ENCODE measurements around the gene CD4. TPM values are rescaled to one million over a fixed set of nuclear protein-coding genes. Genes with fewer than 3 reads are reported as not detected.

Gene CD4
- total RNA-seq, 1 experiment from 2014 or later: not detected

GRCh38 chr12:6822426-6823135 is 33.3 kb downstream of the CD4 start:
- POLR2A ChIA-PET: interaction anchor here (0.5 to 1.4 kb wide), 3 partner anchors 29 to 71 kb away, joined by 3 to 4 read pairs (median 3); partner anchors contain the start of gene CDCA3
- BruUV-seq (replicated peaks): no TSS peak
- CTCF ChIA-PET: interaction anchor here (0.6 to 2.4 kb wide), 5 partner anchors 12 to 210 kb away, joined by 3 to 9 read pairs (median 6); partner anchors contain the start of gene PTMS
- Histone ChIP-seq H3K4me3 (ENCODE audit: low read depth, low read length) (no peak overlapping the region), H3K27me3 (replicated peaks; ENCODE audit: control insufficient read depth, insufficient read depth, low read length) (no peaks in the 10 kb centered on the region), H3K4me1 (peaks cover 15% of the 10 kb centered on the region), H3K9me3 (no peaks in the 10 kb centered on the region), H3K36me3 (ENCODE audit: control insufficient read depth, insufficient read depth, low read length) (no peaks in the 10 kb centered on the region)
- DNase-seq: no peak
- Mint-ChIP-seq H3K4me3 (ENCODE audit: unreplicated experiment) (peak overlapping the region; percentile 66), H3K9me3 (ENCODE audit: unreplicated experiment) (no peaks in the 10 kb centered on the region), H3K27me3 (ENCODE audit: insufficient read depth, unreplicated experiment) (peaks cover 22% of the 10 kb centered on the region), H3K27ac (ENCODE audit: unreplicated experiment) (no peak overlapping the region), H3K36me3 (ENCODE audit: insufficient read depth, unreplicated experiment) (no peaks in the 10 kb centered on the region), H3K4me1 (ENCODE audit: low read depth, unreplicated experiment) (peaks cover 5% of the 10 kb centered on the region)
- no peak for TF ChIP-seq CTCF (IDR thresholded peaks at IDR 0.05; ENCODE audit: insufficient read depth in 1 of 2, low read depth in 1 of 2, low read length in 1 of 2, severe bottlenecking in 1 of 2, unreplicated experiment in 1 of 2)
- intact Hi-C loops (cut with micrococcal nuclease; ENCODE audit: unreplicated experiment): no loop called here

GRCh38 chr12:6823182-6824084 is 34.1 kb downstream of the CD4 start:
- no peaks in the 10 kb centered on the region for H3K36me3 Mint-ChIP-seq (ENCODE audit: insufficient read depth, unreplicated experiment)
- Histone ChIP-seq H3K4me3 (ENCODE audit: low read depth, low read length) (no peak overlapping the region), H3K4me1 (peaks cover 15% of the 10 kb centered on the region), H3K9me3 (no peaks in the 10 kb centered on the region), H3K36me3 (ENCODE audit: control insufficient read depth, insufficient read depth, low read length) (no peaks in the 10 kb centered on the region), H3K27me3 (replicated peaks; ENCODE audit: control insufficient read depth, insufficient read depth, low read length) (no peaks in the 10 kb centered on the region)
- POLR2A ChIA-PET: interaction anchor here (0.5 to 1.4 kb wide), 3 partner anchors 28 to 70 kb away, joined by 3 read pairs; partner anchors contain the start of genes CDCA3 and MLF2
- CTCF ChIA-PET: interaction anchor here (0.5 to 1.3 kb wide), 6 partner anchors 57 to 1344 kb away, joined by 3 to 4 read pairs (median 4); partner anchors contain the start of genes PTMS and ZNF384
- H3K4me1 Mint-ChIP-seq (ENCODE audit: low read depth, unreplicated experiment): peaks cover 14% of the 10 kb centered on the region
- DNase-seq: peak in 1 of 2 experiments; percentile 40
- H3K4me3 Mint-ChIP-seq (ENCODE audit: unreplicated experiment): no peak overlapping the region
- no peaks in the 10 kb centered on the region for H3K9me3 Mint-ChIP-seq (ENCODE audit: unreplicated experiment)
- intact Hi-C loops (cut with micrococcal nuclease; ENCODE audit: unreplicated experiment): no loop called here
- H3K27ac Mint-ChIP-seq (ENCODE audit: unreplicated experiment): no peak overlapping the region
- BruUV-seq (replicated peaks): no TSS peak
- TF ChIP-seq CTCF (IDR thresholded peaks at IDR 0.05; ENCODE audit: insufficient read depth in 1 of 2, low read depth in 1 of 2, low read length in 1 of 2, severe bottlenecking in 1 of 2, unreplicated experiment in 1 of 2): no peak
- H3K27me3 Mint-ChIP-seq (ENCODE audit: insufficient read depth, unreplicated experiment): peaks cover 26% of the 10 kb centered on the region
